GM12892 (cell line): ENCODE data around the gene TSSC4.

Experiments used
- POLR2AphosphoS5 ChIP-seq: IDR thresholded peaks from 2 replicates; pipeline ENCODE4 v1.6.1; 2011; ENCODE audit warnings: low read depth, low read length, control low read depth
- TAF1 ChIP-seq: IDR thresholded peaks from 2 replicates; pipeline ENCODE4 v1.6.1; 2011; ENCODE audit warnings: low read depth, mild to moderate bottlenecking, control low read depth, low read length, borderline replicate concordance

DNA sequence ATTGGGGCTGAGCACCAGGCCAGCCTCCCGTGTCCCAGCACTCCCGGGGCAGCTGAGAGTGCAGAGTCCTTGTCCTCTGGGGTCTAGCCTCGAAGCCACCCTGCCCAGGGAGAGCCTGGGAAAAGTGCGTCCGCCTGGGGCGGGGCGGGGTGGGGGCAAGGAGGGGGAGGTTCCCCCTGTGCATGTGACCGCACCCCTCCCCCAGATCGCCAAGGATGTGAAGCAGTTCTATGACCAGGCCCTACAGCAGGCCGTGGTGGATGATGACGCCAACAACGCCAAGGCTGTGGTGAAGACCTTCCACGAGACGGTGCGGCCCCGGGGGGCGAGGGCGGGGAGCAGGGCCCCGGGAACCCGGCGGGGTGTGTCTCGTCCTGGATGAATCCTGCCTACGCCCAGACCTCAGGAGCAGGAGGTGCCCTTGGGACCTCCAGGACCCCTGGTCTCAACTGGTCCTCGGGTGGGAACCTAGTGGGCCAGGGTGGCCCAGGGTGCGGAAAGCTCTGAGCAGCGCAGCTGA lies 5.3 kb upstream of the TSSC4 start:
- TF ChIP-seq TAF1 (no peak), POLR2AphosphoS5 (no peak)
